MCF 10A (cell line): ENCODE results near the gene PBX3. TPM values are rescaled to one million over a fixed set of nuclear protein-coding genes. Genes with fewer than 3 reads are reported as not detected.

Experiments used
- BruUV-seq: library from RNA; stranded (reverse); fragments of 400-500 nt; replicated peaks from 2 replicates; lab custom pipeline; 2021; lab: Mats Ljungman, UMichigan
- CTCF ChIA-PET: fragments of 300-600 bp; sonication (Branson Sonifier 250); formaldehyde crosslinking; extraction: SDS; loops from one replicate; lab custom pipeline; 2021; ENCODE audit warnings: antibody characterized with exemption, inconsistent platforms; lab: Yijun Ruan, JAX
- POLR2A ChIA-PET: fragments of 300-600, 350-650 bp; sonication (Branson Sonifier 250); formaldehyde crosslinking; extraction: SDS; loops from one replicate; lab custom pipeline; 2020; ENCODE audit warnings: antibody characterized with exemption, inconsistent platforms; lab: Yijun Ruan, JAX
- DNase-seq: peaks from one replicate; pipeline ENCODE4 v3.0.0-alpha.2; 2018; ENCODE audit not compliant: unreplicated experiment
- H3K27ac Mint-ChIP-seq: one replicate; pipeline ENCODE4 v1.8.0; 2022; ENCODE audit warnings: mild to moderate bottlenecking, low read depth, mixed read lengths; ENCODE audit not compliant: unreplicated experiment
- H3K27me3 Mint-ChIP-seq: one replicate; pipeline ENCODE4 v1.8.0; 2022; ENCODE audit warnings: mixed read lengths; ENCODE audit not compliant: insufficient read depth, unreplicated experiment
- H3K36me3 Mint-ChIP-seq: one replicate; pipeline ENCODE4 v1.8.0; 2022; ENCODE audit warnings: mild to moderate bottlenecking, moderate library complexity, mixed read lengths; ENCODE audit not compliant: insufficient read depth, unreplicated experiment
- H3K4me1 Mint-ChIP-seq: one replicate; pipeline ENCODE4 v1.8.0; 2022; ENCODE audit warnings: mixed read lengths; ENCODE audit not compliant: insufficient read depth, unreplicated experiment
- H3K4me3 Mint-ChIP-seq: one replicate; pipeline ENCODE4 v1.8.0; 2022; ENCODE audit warnings: mild to moderate bottlenecking, moderate library complexity, mixed read lengths; ENCODE audit not compliant: unreplicated experiment
- H3K9me3 Mint-ChIP-seq: one replicate; pipeline ENCODE4 v1.8.0; 2022; ENCODE audit warnings: mixed read lengths; ENCODE audit not compliant: unreplicated experiment
- intact Hi-C: fragments of 100-400 bp; cut with micrococcal nuclease; formaldehyde crosslinking; loops from 2 replicates; pipeline ENCODE4 v1.14.1; 2022
- total RNA-seq: library from RNA; stranded (reverse); gene quantifications from 2 replicates; pipeline ENCODE4 v1.2.3, GENCODE V29; 2022
- TF ChIP-seq, protein P1 (sequence below): fragments of 200-600 bp; IDR thresholded peaks from one replicate; pipeline ENCODE4 v1.8.0; 2022; ENCODE audit warnings: antibody characterized with exemption, mild to moderate bottlenecking; ENCODE audit not compliant: unreplicated experiment

The PBX3 gene
- total RNA-seq, 1 experiment from 2014 or later, result 17.5 TPM

DNA sequence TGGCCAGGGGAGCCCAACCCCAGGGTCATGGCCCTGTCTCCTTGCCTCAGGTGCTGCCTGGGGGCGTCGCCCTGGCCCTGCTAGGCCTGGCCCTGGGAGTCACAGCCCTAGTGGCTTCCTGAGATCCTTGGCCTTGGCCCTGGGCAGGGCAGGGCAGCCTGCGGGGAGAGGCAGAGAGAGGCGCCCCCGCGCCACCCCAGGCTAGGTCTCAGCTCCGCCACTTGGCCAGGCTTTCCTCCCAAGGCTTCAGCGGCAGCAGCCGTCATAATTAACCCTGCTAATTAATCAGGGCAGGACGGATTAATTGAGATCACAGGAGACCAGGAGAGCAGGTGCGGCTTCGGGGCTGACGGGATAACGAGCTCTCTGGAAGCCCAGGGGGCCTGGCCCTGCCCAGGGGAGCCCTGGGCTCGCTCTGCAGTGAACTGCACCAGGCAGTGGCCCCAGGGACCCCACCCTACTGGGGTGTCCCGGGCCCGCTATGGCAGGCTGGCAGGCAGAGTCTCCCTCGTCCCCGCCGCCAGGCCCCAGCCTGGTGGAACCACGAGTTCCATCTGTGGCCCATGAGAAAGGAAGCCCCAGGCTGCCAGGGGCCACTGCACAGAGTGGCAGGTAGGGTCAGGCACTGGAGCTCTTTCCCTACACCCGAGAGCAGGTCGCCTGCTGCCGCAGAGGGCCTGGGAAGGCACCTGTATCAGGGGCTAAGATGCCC lies 269.6 kb downstream of the PBX3 start:
- Mint-ChIP-seq H3K4me3 (no peak overlapping the region), H3K27me3 (peaks cover 16% of the 10 kb centered on the region), H3K27ac (no peak overlapping the region), H3K4me1 (no peaks in the 10 kb centered on the region), H3K9me3 (no peaks in the 10 kb centered on the region), H3K36me3 (no peaks in the 10 kb centered on the region)
- DNase-seq, result no peak
- TF ChIP-seq, protein P1, sequence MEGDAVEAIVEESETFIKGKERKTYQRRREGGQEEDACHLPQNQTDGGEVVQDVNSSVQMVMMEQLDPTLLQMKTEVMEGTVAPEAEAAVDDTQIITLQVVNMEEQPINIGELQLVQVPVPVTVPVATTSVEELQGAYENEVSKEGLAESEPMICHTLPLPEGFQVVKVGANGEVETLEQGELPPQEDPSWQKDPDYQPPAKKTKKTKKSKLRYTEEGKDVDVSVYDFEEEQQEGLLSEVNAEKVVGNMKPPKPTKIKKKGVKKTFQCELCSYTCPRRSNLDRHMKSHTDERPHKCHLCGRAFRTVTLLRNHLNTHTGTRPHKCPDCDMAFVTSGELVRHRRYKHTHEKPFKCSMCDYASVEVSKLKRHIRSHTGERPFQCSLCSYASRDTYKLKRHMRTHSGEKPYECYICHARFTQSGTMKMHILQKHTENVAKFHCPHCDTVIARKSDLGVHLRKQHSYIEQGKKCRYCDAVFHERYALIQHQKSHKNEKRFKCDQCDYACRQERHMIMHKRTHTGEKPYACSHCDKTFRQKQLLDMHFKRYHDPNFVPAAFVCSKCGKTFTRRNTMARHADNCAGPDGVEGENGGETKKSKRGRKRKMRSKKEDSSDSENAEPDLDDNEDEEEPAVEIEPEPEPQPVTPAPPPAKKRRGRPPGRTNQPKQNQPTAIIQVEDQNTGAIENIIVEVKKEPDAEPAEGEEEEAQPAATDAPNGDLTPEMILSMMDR, result no peak
- ChIA-PET POLR2A (no interaction called here), CTCF (interaction anchor here (0.5 kb wide), 1 partner anchor 27 kb away, joined by 4 read pairs; no protein-coding TSS in a partner anchor)
- intact Hi-C loops, result no loop called here
- no TSS peak for BruUV-seq

Other genes with a start within 250 kb of the PBX3 start
- 74.9 and 111 TPM in 2 replicates for gene MAPKAP1, start 40.2 kb upstream of the PBX3 start, total RNA-seq